Ishikawa (cell line): ENCODE results near the gene ANKHD1.

ENCODE experiments used
- CEBPB ChIP-seq: IDR thresholded peaks from 2 replicates; pipeline ENCODE4 v1.6.1; 2012
- CREB1 ChIP-seq: IDR thresholded peaks from 2 replicates; pipeline ENCODE4 v1.6.1; 2012; ENCODE audit warnings: low read depth
- EGR1 ChIP-seq: IDR thresholded peaks from 2 replicates; pipeline ENCODE4 v1.6.1; 2012
- EP300 ChIP-seq: IDR thresholded peaks from 2 replicates; pipeline ENCODE4 v1.6.1; 2012; ENCODE audit warnings: borderline replicate concordance
- FOXM1 ChIP-seq: IDR thresholded peaks from 2 replicates; pipeline ENCODE4 v1.6.1; 2012; ENCODE audit warnings: low read depth, borderline replicate concordance
- MAX ChIP-seq: IDR thresholded peaks from 2 replicates; pipeline ENCODE4 v1.6.1; 2012
- NFIC ChIP-seq: IDR thresholded peaks from 2 replicates; pipeline ENCODE4 v1.6.1; 2012
- RAD21 ChIP-seq: IDR thresholded peaks from 2 replicates; pipeline ENCODE4 v1.6.1; 2012; ENCODE audit warnings: low read depth
- REST ChIP-seq: IDR thresholded peaks from 2 replicates; pipeline ENCODE4 v1.6.1; 2012; ENCODE audit warnings: low read depth, mild to moderate bottlenecking
- TAF1 ChIP-seq: IDR thresholded peaks from 2 replicates; pipeline ENCODE4 v1.6.1; 2012; ENCODE audit warnings: low read depth, mild to moderate bottlenecking
- TCF12 ChIP-seq: IDR thresholded peaks from 2 replicates; pipeline ENCODE4 v1.6.1; 2012; ENCODE audit warnings: low read depth
- TEAD4 ChIP-seq: IDR thresholded peaks from 2 replicates; pipeline ENCODE4 v1.6.1; 2012
- USF1 ChIP-seq: IDR thresholded peaks from 2 replicates; pipeline ENCODE4 v1.6.1; 2012
- YY1 ChIP-seq: IDR thresholded peaks from 2 replicates; pipeline ENCODE4 v1.6.1; 2012; ENCODE audit warnings: low read depth
- ZBTB7A ChIP-seq: IDR thresholded peaks from 2 replicates; pipeline ENCODE4 v1.6.1; 2012; ENCODE audit warnings: low read depth

The ANKHD1 gene

GRCh38 chr5:140402258-140403074 is 833 bp downstream of the ANKHD1 start:
- TF ChIP-seq EGR1 (no peak), USF1 (peak; percentile 87), EP300 (no peak), NFIC (no peak), CEBPB (no peak), MAX (0 out of 2 replicates have a peak, but pooled peaks have one; percentile 4), TAF1 (no peak), ZBTB7A (peak; percentile 62), CREB1 (no peak), TCF12 (no peak), REST (peak; percentile 78), TEAD4 (no peak), FOXM1 (no peak), YY1 (no peak), RAD21 (no peak)

GRCh38 chr5:140403613-140404012 is 2.0 kb downstream of the ANKHD1 start:
- TF ChIP-seq CREB1, result no peak
- TF ChIP-seq EP300, result no peak
- no peak for TF ChIP-seq USF1
- TF ChIP-seq TAF1, result no peak
- no peak for TF ChIP-seq EGR1
- no peak for TF ChIP-seq TCF12
- no peak for TF ChIP-seq MAX
- TF ChIP-seq REST, result no peak
- TF ChIP-seq YY1, result no peak
- TF ChIP-seq CEBPB, result no peak
- no peak for TF ChIP-seq FOXM1
- TF ChIP-seq TEAD4, result no peak
- TF ChIP-seq NFIC, result no peak
- TF ChIP-seq RAD21, result no peak

GRCh38 chr5:140408750-140409241 is 7.2 kb downstream of the ANKHD1 start:
- TF ChIP-seq EP300, result no peak
- no peak for TF ChIP-seq MAX
- TF ChIP-seq YY1, result no peak
- TF ChIP-seq ZBTB7A, result no peak
- TF ChIP-seq TCF12, result no peak
- TF ChIP-seq USF1, result no peak
- no peak for TF ChIP-seq CREB1

- TF ChIP-seq REST (no peak), ZBTB7A (no peak), CREB1 (no peak), RAD21 (no peak), MAX (no peak), TAF1 (no peak), NFIC (no peak), TEAD4 (no peak), USF1 (no peak), FOXM1 (no peak), TCF12 (no peak), EP300 (no peak), EGR1 (no peak), YY1 (no peak), CEBPB (no peak)
Observed at GRCh38 chr5:140413230-140413629, 11.6 kb downstream of the ANKHD1 start.
